Measurements from ENCODE around the gene RGS12.

Gene RGS12

GRCh38 chr4:3287972-3288570 lies 4.8 kb upstream of the RGS12 start:
- Histone ChIP-seq H4K91ac (ENCODE audit: low read depth, low read length) (no peak overlapping the region), H3K18ac (ENCODE audit: low read length) (no peak overlapping the region), H4K12ac (ENCODE audit: low read depth, low read length) (no peak overlapping the region), H2BK5ac (ENCODE audit: low read depth, low read length, poor library complexity) (no peak overlapping the region), H3K27me3 (ENCODE audit: insufficient read depth, low read length) (no peaks in the 10 kb centered on the region), H3K9ac (ENCODE audit: low read length) (no peak overlapping the region), H4K8ac (ENCODE audit: low read depth, low read length) (no peak overlapping the region), H3K79me2 (ENCODE audit: control insufficient read depth, insufficient read depth, low read length, poor library complexity) (no peaks in the 10 kb centered on the region), H3K27ac (ENCODE audit: low read depth, low read length) (no peak overlapping the region), H3K23ac (ENCODE audit: low read length) (no peak overlapping the region), H3K14ac (ENCODE audit: low read length) (no peak overlapping the region), H2BK120ac (ENCODE audit: insufficient read depth, low read length, poor library complexity) (no peak overlapping the region), H3K79me1 (ENCODE audit: low read length) (peaks cover 4% of the 10 kb centered on the region), H2AFZ (ENCODE audit: insufficient read depth, low read length, poor library complexity) (no peak overlapping the region), H3K36me3 (ENCODE audit: control insufficient read depth in 1 of 2, insufficient read depth in 2 of 2, low read length in 2 of 2) (no peaks in the 10 kb centered on the region), H3K4me1 (ENCODE audit: control insufficient read depth in 1 of 2, insufficient read depth in 2 of 2, low read length in 2 of 2) (peaks cover 10 to 22% of the 10 kb centered on the region in 2 experiments), H3K4me3 (ENCODE audit: low read depth, low read length) (no peak overlapping the region), H2AK5ac (ENCODE audit: low read length) (no peak overlapping the region), H3K4ac (ENCODE audit: low read depth, low read length) (no peak overlapping the region), H3K4me2 (ENCODE audit: low read length) (no peak overlapping the region), H2BK12ac (ENCODE audit: low read length) (no peak overlapping the region), H3K9me3 (ENCODE audit: insufficient read depth, low read depth, low read length) (peaks cover 5% of the 10 kb centered on the region)
- DNase-seq = no peak
- WGBS (ENCODE audit: extremely low coverage, insufficient coverage, insufficient read length) = no CpG with 5 or more reads among the region's 24 CpGs

GRCh38 chr4:3288571-3289094 lies 4.2 kb upstream of the RGS12 start:
- no peak overlapping the region for H3K4me2 ChIP-seq (ENCODE audit: low read length)
- H2BK120ac ChIP-seq (ENCODE audit: insufficient read depth, low read length, poor library complexity) = no peak overlapping the region
- H3K27ac ChIP-seq (ENCODE audit: low read depth, low read length) = no peak overlapping the region
- peaks cover 7% of the 10 kb centered on the region for H3K9me3 ChIP-seq (ENCODE audit: insufficient read depth, low read depth, low read length)
- peaks cover 10 to 23% of the 10 kb centered on the region in 2 experiments for H3K4me1 ChIP-seq (ENCODE audit: control insufficient read depth in 1 of 2, insufficient read depth in 2 of 2, low read length in 2 of 2)
- no peak overlapping the region for H2AFZ ChIP-seq (ENCODE audit: insufficient read depth, low read length, poor library complexity)
- H3K79me1 ChIP-seq (ENCODE audit: low read length) = peaks cover 9% of the 10 kb centered on the region
- H3K27me3 ChIP-seq (ENCODE audit: insufficient read depth, low read length) = no peaks in the 10 kb centered on the region
- H4K91ac ChIP-seq (ENCODE audit: low read depth, low read length) = no peak overlapping the region
- no peaks in the 10 kb centered on the region for H3K36me3 ChIP-seq (ENCODE audit: control insufficient read depth in 1 of 2, insufficient read depth in 2 of 2, low read length in 2 of 2)
- H3K18ac ChIP-seq (ENCODE audit: low read length) = no peak overlapping the region
- no peak overlapping the region for H3K14ac ChIP-seq (ENCODE audit: low read length)
- H3K4ac ChIP-seq (ENCODE audit: low read depth, low read length) = no peak overlapping the region
- no peak overlapping the region for H3K9ac ChIP-seq (ENCODE audit: low read length)
- no peak overlapping the region for H3K23ac ChIP-seq (ENCODE audit: low read length)
- no peak overlapping the region for H2AK5ac ChIP-seq (ENCODE audit: low read length)
- no peak overlapping the region for H2BK12ac ChIP-seq (ENCODE audit: low read length)
- H3K4me3 ChIP-seq (ENCODE audit: low read depth, low read length) = no peak overlapping the region
- H4K8ac ChIP-seq (ENCODE audit: low read depth, low read length) = no peak overlapping the region
- H2BK5ac ChIP-seq (ENCODE audit: low read depth, low read length, poor library complexity) = no peak overlapping the region
- whole genome bisulfite sequencing (ENCODE audit: extremely low coverage, insufficient coverage, insufficient read length) = no CpG with 5 or more reads among the region's 11 CpGs
- no peak overlapping the region for H4K12ac ChIP-seq (ENCODE audit: low read depth, low read length)
- no peak for DNase-seq
- H3K79me2 ChIP-seq (ENCODE audit: control insufficient read depth, insufficient read depth, low read length, poor library complexity) = peaks cover 4% of the 10 kb centered on the region

GRCh38 chr4:3290476-3290875 lies 2.3 kb upstream of the RGS12 start:
- Histone ChIP-seq H3K4me1 (ENCODE audit: control insufficient read depth in 1 of 2, insufficient read depth in 2 of 2, low read length in 2 of 2) (peaks cover 16 to 33% of the 10 kb centered on the region in 2 experiments), H2BK5ac (ENCODE audit: low read depth, low read length, poor library complexity) (no peak overlapping the region), H2BK12ac (ENCODE audit: low read length) (no peak overlapping the region), H2AFZ (ENCODE audit: insufficient read depth, low read length, poor library complexity) (no peak overlapping the region), H3K9me3 (ENCODE audit: insufficient read depth, low read depth, low read length) (peaks cover 4% of the 10 kb centered on the region), H3K14ac (ENCODE audit: low read length) (no peak overlapping the region), H4K12ac (ENCODE audit: low read depth, low read length) (no peak overlapping the region), H3K79me2 (ENCODE audit: control insufficient read depth, insufficient read depth, low read length, poor library complexity) (peaks cover 6% of the 10 kb centered on the region), H3K4ac (ENCODE audit: low read depth, low read length) (no peak overlapping the region), H3K4me3 (ENCODE audit: low read depth, low read length) (no peak overlapping the region), H3K9ac (ENCODE audit: low read length) (no peak overlapping the region), H3K27me3 (ENCODE audit: insufficient read depth, low read length) (no peaks in the 10 kb centered on the region), H3K18ac (ENCODE audit: low read length) (no peak overlapping the region), H2BK120ac (ENCODE audit: insufficient read depth, low read length, poor library complexity) (no peak overlapping the region), H3K36me3 (ENCODE audit: control insufficient read depth in 1 of 2, insufficient read depth in 2 of 2, low read length in 2 of 2) (no peaks in the 10 kb centered on the region), H2AK5ac (ENCODE audit: low read length) (no peak overlapping the region), H3K23ac (ENCODE audit: low read length) (no peak overlapping the region), H3K27ac (ENCODE audit: low read depth, low read length) (no peak overlapping the region), H4K91ac (ENCODE audit: low read depth, low read length) (no peak overlapping the region), H3K4me2 (ENCODE audit: low read length) (no peak overlapping the region), H3K79me1 (ENCODE audit: low read length) (peaks cover 9% of the 10 kb centered on the region), H4K8ac (ENCODE audit: low read depth, low read length) (no peak overlapping the region)
- WGBS (ENCODE audit: extremely low coverage, insufficient coverage, insufficient read length) = no CpG with 5 or more reads among the region's 11 CpGs
- no peak for DNase-seq

GRCh38 chr4:3290889-3291321 lies 1.9 kb upstream of the RGS12 start:
- H3K9me3 ChIP-seq (ENCODE audit: insufficient read depth, low read depth, low read length) = peaks cover 2% of the 10 kb centered on the region
- H3K4me1 ChIP-seq (ENCODE audit: control insufficient read depth in 1 of 2, insufficient read depth in 2 of 2, low read length in 2 of 2) = peaks cover 13 to 30% of the 10 kb centered on the region in 2 experiments
- H3K9ac ChIP-seq (ENCODE audit: low read length) = no peak overlapping the region
- no peak overlapping the region for H2BK120ac ChIP-seq (ENCODE audit: insufficient read depth, low read length, poor library complexity)
- peaks cover 6% of the 10 kb centered on the region for H3K79me2 ChIP-seq (ENCODE audit: control insufficient read depth, insufficient read depth, low read length, poor library complexity)
- H4K8ac ChIP-seq (ENCODE audit: low read depth, low read length) = no peak overlapping the region
- no peak overlapping the region for H2AK5ac ChIP-seq (ENCODE audit: low read length)
- no peaks in the 10 kb centered on the region for H3K27me3 ChIP-seq (ENCODE audit: insufficient read depth, low read length)
- H3K27ac ChIP-seq (ENCODE audit: low read depth, low read length) = no peak overlapping the region
- no peak overlapping the region for H2BK12ac ChIP-seq (ENCODE audit: low read length)
- no peaks in the 10 kb centered on the region for H3K36me3 ChIP-seq (ENCODE audit: control insufficient read depth in 1 of 2, insufficient read depth in 2 of 2, low read length in 2 of 2)
- no peak overlapping the region for H2BK5ac ChIP-seq (ENCODE audit: low read depth, low read length, poor library complexity)
- no peak overlapping the region for H2AFZ ChIP-seq (ENCODE audit: insufficient read depth, low read length, poor library complexity)
- no peak overlapping the region for H3K4me2 ChIP-seq (ENCODE audit: low read length)
- H3K14ac ChIP-seq (ENCODE audit: low read length) = no peak overlapping the region
- no CpG with 5 or more reads among the region's 9 CpGs for WGBS (ENCODE audit: extremely low coverage, insufficient coverage, insufficient read length)
- DNase-seq = no peak
- H4K12ac ChIP-seq (ENCODE audit: low read depth, low read length) = no peak overlapping the region
- no peak overlapping the region for H3K4ac ChIP-seq (ENCODE audit: low read depth, low read length)
- peaks cover 9% of the 10 kb centered on the region for H3K79me1 ChIP-seq (ENCODE audit: low read length)
- no peak overlapping the region for H3K23ac ChIP-seq (ENCODE audit: low read length)
- H4K91ac ChIP-seq (ENCODE audit: low read depth, low read length) = no peak overlapping the region
- no peak overlapping the region for H3K4me3 ChIP-seq (ENCODE audit: low read depth, low read length)
- no peak overlapping the region for H3K18ac ChIP-seq (ENCODE audit: low read length)

Data from trophoblast cell (in vitro differentiated cells and primary cell).